Measurements from ENCODE around the gene MAST3.

DNA sequence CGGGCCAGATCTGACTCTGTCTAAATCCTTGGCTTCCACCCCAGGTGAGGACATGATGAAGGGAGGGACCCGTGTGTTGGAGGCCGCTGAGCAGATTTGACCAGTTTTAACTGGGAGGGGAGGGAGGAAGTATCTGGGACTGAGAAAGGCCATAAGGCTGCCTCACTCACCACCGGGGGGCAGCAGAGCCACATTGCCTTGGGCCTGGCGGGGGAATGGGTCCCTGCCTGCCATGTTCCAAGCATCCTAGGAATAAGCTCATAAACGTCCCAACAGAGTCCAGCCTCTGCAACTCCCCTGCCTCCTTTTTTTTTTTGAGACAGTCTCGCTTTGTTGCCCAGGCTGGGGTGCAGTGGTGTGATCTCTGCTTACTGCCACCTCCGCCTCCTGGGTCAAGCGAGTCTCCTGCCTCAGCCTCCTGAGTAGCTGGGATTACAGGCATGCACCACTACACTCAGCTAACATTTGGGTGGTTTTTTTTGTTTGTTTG is 15.5 kb downstream of the MAST3 start:
- TF ChIP-seq, protein P1, sequence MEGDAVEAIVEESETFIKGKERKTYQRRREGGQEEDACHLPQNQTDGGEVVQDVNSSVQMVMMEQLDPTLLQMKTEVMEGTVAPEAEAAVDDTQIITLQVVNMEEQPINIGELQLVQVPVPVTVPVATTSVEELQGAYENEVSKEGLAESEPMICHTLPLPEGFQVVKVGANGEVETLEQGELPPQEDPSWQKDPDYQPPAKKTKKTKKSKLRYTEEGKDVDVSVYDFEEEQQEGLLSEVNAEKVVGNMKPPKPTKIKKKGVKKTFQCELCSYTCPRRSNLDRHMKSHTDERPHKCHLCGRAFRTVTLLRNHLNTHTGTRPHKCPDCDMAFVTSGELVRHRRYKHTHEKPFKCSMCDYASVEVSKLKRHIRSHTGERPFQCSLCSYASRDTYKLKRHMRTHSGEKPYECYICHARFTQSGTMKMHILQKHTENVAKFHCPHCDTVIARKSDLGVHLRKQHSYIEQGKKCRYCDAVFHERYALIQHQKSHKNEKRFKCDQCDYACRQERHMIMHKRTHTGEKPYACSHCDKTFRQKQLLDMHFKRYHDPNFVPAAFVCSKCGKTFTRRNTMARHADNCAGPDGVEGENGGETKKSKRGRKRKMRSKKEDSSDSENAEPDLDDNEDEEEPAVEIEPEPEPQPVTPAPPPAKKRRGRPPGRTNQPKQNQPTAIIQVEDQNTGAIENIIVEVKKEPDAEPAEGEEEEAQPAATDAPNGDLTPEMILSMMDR (IDR thresholded peaks at IDR 0.05; ENCODE audit: low read depth, low read length, missing input control), result peak; percentile 93
- TF ChIP-seq, protein P2, sequence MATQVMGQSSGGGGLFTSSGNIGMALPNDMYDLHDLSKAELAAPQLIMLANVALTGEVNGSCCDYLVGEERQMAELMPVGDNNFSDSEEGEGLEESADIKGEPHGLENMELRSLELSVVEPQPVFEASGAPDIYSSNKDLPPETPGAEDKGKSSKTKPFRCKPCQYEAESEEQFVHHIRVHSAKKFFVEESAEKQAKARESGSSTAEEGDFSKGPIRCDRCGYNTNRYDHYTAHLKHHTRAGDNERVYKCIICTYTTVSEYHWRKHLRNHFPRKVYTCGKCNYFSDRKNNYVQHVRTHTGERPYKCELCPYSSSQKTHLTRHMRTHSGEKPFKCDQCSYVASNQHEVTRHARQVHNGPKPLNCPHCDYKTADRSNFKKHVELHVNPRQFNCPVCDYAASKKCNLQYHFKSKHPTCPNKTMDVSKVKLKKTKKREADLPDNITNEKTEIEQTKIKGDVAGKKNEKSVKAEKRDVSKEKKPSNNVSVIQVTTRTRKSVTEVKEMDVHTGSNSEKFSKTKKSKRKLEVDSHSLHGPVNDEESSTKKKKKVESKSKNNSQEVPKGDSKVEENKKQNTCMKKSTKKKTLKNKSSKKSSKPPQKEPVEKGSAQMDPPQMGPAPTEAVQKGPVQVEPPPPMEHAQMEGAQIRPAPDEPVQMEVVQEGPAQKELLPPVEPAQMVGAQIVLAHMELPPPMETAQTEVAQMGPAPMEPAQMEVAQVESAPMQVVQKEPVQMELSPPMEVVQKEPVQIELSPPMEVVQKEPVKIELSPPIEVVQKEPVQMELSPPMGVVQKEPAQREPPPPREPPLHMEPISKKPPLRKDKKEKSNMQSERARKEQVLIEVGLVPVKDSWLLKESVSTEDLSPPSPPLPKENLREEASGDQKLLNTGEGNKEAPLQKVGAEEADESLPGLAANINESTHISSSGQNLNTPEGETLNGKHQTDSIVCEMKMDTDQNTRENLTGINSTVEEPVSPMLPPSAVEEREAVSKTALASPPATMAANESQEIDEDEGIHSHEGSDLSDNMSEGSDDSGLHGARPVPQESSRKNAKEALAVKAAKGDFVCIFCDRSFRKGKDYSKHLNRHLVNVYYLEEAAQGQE (IDR thresholded peaks at IDR 0.05), result no peak
- no peak for TF ChIP-seq NR2F2 (IDR thresholded peaks at IDR 0.05)
- no peak for TF ChIP-seq SP1 (IDR thresholded peaks at IDR 0.05)

All from liver (tissue), 3 donors.